Sigmoid colon (tissue), 3 donors: ENCODE measurements around the gene RNASEH1.

Source experiments
- POLR2A ChIP-seq, 2 donors: fragments of 450-650 bp; IDR thresholded peaks; one replicate each; pipeline ENCODE4 v1.6.1; 2016; ENCODE audit warnings: antibody characterized with exemption in 2 of 2, mild to moderate bottlenecking in 2 of 2, moderate library complexity in 2 of 2
- TF ChIP-seq, protein P1 (sequence below), 4 experiments: fragments of 450-650 bp in 3 of 4; fragments of 200-600 bp in 1 of 4; IDR thresholded peaks; one replicate each; pipeline ENCODE4 v1.5.1; 2016 to 2019; ENCODE audit warnings: antibody characterized with exemption in 4 of 4, mild to moderate bottlenecking in 3 of 4, moderate library complexity in 2 of 4

DNA sequence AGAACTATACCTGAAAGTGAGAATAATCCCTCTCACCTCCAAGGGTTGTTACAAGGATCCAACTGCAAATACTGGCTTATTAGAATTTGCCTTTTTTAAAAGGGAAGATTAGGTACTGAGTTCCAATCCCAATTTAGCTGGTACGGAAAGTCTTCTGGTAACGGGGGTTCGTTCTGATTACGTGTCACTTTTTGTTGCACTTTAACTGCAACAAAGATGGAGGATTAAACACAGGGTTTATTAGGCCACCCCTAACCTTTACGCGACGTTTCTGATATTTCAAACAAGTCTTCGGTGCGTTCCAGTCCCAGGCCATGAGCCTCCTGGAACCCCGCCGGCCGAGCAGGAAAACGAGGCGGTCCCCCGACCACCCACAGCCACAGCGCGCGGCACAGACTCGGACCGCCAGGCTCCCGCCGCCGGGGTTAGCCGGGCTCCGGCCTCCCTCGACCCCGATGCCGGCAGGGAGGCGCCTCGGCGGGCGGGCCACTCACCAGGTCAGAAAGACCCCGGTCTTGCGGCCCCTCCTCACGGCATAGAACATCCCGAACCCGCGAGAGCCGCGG lies 411 bp downstream of the RNASEH1 start:
- TF ChIP-seq, protein P1, sequence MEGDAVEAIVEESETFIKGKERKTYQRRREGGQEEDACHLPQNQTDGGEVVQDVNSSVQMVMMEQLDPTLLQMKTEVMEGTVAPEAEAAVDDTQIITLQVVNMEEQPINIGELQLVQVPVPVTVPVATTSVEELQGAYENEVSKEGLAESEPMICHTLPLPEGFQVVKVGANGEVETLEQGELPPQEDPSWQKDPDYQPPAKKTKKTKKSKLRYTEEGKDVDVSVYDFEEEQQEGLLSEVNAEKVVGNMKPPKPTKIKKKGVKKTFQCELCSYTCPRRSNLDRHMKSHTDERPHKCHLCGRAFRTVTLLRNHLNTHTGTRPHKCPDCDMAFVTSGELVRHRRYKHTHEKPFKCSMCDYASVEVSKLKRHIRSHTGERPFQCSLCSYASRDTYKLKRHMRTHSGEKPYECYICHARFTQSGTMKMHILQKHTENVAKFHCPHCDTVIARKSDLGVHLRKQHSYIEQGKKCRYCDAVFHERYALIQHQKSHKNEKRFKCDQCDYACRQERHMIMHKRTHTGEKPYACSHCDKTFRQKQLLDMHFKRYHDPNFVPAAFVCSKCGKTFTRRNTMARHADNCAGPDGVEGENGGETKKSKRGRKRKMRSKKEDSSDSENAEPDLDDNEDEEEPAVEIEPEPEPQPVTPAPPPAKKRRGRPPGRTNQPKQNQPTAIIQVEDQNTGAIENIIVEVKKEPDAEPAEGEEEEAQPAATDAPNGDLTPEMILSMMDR (IDR thresholded peaks at IDR 0.05): no peak
- TF ChIP-seq POLR2A (IDR thresholded peaks at IDR 0.05): no peak
